RWPE2 (cell line): ENCODE measurements around the gene TOR1A.

Experiments used
- ATAC-seq: fragments of 200-7000 bp; cut with Tn5 transposase; 3 replicates; pipeline ENCODE4 v1.9.1; 2021; ENCODE audit warnings: low read depth
- DNase-seq: peaks from one replicate; pipeline ENCODE4 v3.0.0-alpha.2; 2020; ENCODE audit warnings: low spot score
- H3K27ac ChIP-seq: fragments of 450-650 bp; 2 replicates; pipeline ENCODE4 v1.5.1; 2017; ENCODE audit warnings: mild to moderate bottlenecking; ENCODE audit not compliant: poor library complexity, severe bottlenecking
- H3K27me3 ChIP-seq: fragments of 250-450 bp; sonication (Bioruptor Pico); 2 replicates; pipeline ENCODE4 v1.5.1; 2021; ENCODE audit warnings: mild to moderate bottlenecking, moderate library complexity; ENCODE audit not compliant: insufficient read depth, poor library complexity, severe bottlenecking
- H3K36me3 ChIP-seq: fragments of 250-450 bp; sonication (Bioruptor Pico); 2 replicates; pipeline ENCODE4 v1.5.1; 2020; ENCODE audit warnings: low read depth, mild to moderate bottlenecking, moderate library complexity
- H3K4me1 ChIP-seq: fragments of 250-450 bp; sonication (Bioruptor Pico); 2 replicates; pipeline ENCODE4 v1.5.1; 2021; ENCODE audit warnings: mild to moderate bottlenecking, moderate library complexity; ENCODE audit not compliant: insufficient read depth, poor library complexity, severe bottlenecking
- H3K4me3 ChIP-seq: fragments of 250-450 bp; sonication (Bioruptor Pico); 2 replicates; pipeline ENCODE4 v1.5.1; 2021; ENCODE audit warnings: mild to moderate bottlenecking, moderate library complexity; ENCODE audit not compliant: severe bottlenecking
- H3K9me3 ChIP-seq: fragments of 250-450 bp; sonication (Bioruptor Pico); 2 replicates; pipeline ENCODE4 v1.5.1; 2021; ENCODE audit warnings: mild to moderate bottlenecking, moderate library complexity; ENCODE audit not compliant: severe bottlenecking
- CTCF ChIP-seq: fragments of 450-650 bp; IDR thresholded peaks from one replicate; pipeline ENCODE4 v1.5.1; 2017; ENCODE audit warnings: mild to moderate bottlenecking, moderate library complexity; ENCODE audit not compliant: poor library complexity, severe bottlenecking

Gene TOR1A

GRCh38 chr9:129832982-129833381, 9.0 kb upstream of the TOR1A start:
- no peak for ATAC-seq

DNA sequence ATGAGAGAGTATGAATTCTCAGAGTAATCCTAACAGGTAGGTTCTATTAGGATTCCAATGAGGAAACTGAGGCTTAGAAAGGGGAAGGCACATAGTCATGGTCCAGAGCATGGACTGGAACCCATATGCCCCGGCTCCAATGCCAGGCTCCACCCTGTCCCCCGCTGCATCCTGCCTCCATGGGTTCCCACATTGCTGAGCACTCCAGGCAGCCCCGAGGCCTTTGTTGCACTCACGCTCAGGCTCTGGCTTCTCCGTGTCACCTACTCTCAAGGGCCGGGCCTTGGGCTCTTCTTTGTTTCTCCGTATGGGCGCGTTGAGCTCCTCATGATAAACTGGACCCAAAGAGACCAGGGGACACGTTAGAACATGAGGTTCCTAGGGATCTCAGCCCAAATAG, 5.0 kb upstream of the TOR1A start:
- no peak for ATAC-seq
- peaks cover 46% of the 10 kb centered on the region for H3K36me3 ChIP-seq

More at GRCh38 chr9:129832982-129833381, 9.0 kb upstream of the TOR1A start:
- TF ChIP-seq CTCF, result no peak
- Histone ChIP-seq H3K27me3 (no peaks in the 10 kb centered on the region), H3K4me3 (no peak overlapping the region), H3K4me1 (peaks cover 5% of the 10 kb centered on the region), H3K36me3 (peaks cover 42% of the 10 kb centered on the region), H3K9me3 (no peaks in the 10 kb centered on the region), H3K27ac (no peak overlapping the region)
- no peak for DNase-seq

GRCh38 chr9:129828051-129828450, 4.1 kb upstream of the TOR1A start:
- no peak overlapping the region for H3K4me3 ChIP-seq
- TF ChIP-seq CTCF, result no peak
- peaks cover 43% of the 10 kb centered on the region for H3K36me3 ChIP-seq
- no peaks in the 10 kb centered on the region for H3K27me3 ChIP-seq
- no peaks in the 10 kb centered on the region for H3K9me3 ChIP-seq
- ATAC-seq (no peak), DNase-seq (no peak)
- no peak overlapping the region for H3K27ac ChIP-seq
- H3K4me1 ChIP-seq, result no peaks in the 10 kb centered on the region

More for the DNA sequence above, 5.0 kb upstream of the TOR1A start:
- H3K4me3 ChIP-seq, result no peak overlapping the region
- peaks cover 2% of the 10 kb centered on the region for H3K4me1 ChIP-seq
- DNase-seq, result no peak
- no peak for TF ChIP-seq CTCF
- no peaks in the 10 kb centered on the region for H3K27me3 ChIP-seq
- no peaks in the 10 kb centered on the region for H3K9me3 ChIP-seq
- no peak overlapping the region for H3K27ac ChIP-seq

- DNase-seq (no peak), ATAC-seq (no peak)
- H3K9me3 ChIP-seq, result no peaks in the 10 kb centered on the region
- no peak for TF ChIP-seq CTCF
- H3K27me3 ChIP-seq, result no peaks in the 10 kb centered on the region
- H3K36me3 ChIP-seq, result peaks cover 38% of the 10 kb centered on the region
- H3K4me3 ChIP-seq, result no peak overlapping the region
- no peaks in the 10 kb centered on the region for H3K4me1 ChIP-seq
- no peak overlapping the region for H3K27ac ChIP-seq
These were observed 2.8 kb upstream of the TOR1A start for GRCh38 chr9:129826759-129827158.

DNA sequence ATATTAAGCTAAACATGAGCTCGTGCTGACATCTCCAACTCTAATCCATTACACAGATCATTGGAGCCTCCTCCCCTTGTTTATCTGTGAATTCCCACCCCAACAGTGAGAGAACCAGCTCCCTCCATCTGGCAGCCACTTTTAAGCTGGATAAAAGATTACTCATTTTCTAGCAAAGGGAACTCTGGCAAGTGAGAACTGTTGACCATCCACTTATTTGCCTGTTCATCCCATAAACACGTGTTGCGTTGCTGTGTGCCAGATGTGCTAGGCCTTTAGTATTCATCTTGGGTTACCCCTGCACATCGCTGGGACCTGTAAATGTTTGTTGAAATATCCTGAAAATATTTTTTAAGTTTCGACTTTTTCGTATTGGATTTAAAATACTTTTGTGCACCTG, 2.4 kb upstream of the TOR1A start:
- ATAC-seq, result no peak

More for the DNA sequence above, 2.4 kb upstream of the TOR1A start:
- Histone ChIP-seq H3K9me3 (no peaks in the 10 kb centered on the region), H3K27ac (no peak overlapping the region), H3K4me1 (no peaks in the 10 kb centered on the region), H3K4me3 (no peak overlapping the region), H3K27me3 (no peaks in the 10 kb centered on the region), H3K36me3 (peaks cover 38% of the 10 kb centered on the region)
- TF ChIP-seq CTCF, result no peak
- DNase-seq, result no peak
